ENCODE data around the gene P2RY14. TPM values are rescaled to one million over a fixed set of nuclear protein-coding genes. Genes with fewer than 3 reads are reported as not detected.
A peak's percentile ranks its signal among the peaks of the same experiment; 100 is the strongest.

P2RY14 gene
- total and polyA plus RNA-seq, 2 of the 13 experiments (the other 11 are each of a cell fraction or from before 2014, with no cell fraction given): not detected

- no peak for TF ChIP-seq ZNF276 (CRISPR knock-in tag; IDR thresholded peaks at IDR 0.05; ENCODE audit: low read depth)
- peak; percentile 20; the same call in 1 of the 2 replicates for TF ChIP-seq FOSL2 (CRISPR knock-in tag; IDR thresholded peaks at IDR 0.05)
- TF ChIP-seq, protein P1, sequence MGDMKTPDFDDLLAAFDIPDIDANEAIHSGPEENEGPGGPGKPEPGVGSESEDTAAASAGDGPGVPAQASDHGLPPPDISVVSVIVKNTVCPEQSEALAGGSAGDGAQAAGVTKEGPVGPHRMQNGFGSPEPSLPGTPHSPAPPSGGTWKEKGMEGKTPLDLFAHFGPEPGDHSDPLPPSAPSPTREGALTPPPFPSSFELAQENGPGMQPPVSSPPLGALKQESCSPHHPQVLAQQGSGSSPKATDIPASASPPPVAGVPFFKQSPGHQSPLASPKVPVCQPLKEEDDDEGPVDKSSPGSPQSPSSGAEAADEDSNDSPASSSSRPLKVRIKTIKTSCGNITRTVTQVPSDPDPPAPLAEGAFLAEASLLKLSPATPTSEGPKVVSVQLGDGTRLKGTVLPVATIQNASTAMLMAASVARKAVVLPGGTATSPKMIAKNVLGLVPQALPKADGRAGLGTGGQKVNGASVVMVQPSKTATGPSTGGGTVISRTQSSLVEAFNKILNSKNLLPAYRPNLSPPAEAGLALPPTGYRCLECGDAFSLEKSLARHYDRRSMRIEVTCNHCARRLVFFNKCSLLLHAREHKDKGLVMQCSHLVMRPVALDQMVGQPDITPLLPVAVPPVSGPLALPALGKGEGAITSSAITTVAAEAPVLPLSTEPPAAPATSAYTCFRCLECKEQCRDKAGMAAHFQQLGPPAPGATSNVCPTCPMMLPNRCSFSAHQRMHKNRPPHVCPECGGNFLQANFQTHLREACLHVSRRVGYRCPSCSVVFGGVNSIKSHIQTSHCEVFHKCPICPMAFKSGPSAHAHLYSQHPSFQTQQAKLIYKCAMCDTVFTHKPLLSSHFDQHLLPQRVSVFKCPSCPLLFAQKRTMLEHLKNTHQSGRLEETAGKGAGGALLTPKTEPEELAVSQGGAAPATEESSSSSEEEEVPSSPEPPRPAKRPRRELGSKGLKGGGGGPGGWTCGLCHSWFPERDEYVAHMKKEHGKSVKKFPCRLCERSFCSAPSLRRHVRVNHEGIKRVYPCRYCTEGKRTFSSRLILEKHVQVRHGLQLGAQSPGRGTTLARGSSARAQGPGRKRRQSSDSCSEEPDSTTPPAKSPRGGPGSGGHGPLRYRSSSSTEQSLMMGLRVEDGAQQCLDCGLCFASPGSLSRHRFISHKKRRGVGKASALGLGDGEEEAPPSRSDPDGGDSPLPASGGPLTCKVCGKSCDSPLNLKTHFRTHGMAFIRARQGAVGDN (CRISPR knock-in tag; IDR thresholded peaks at IDR 0.05): peak; percentile 63
- TF ChIP-seq ZBTB44 (CRISPR knock-in tag; IDR thresholded peaks at IDR 0.05): no peak
- TF ChIP-seq NR1H2 (CRISPR knock-in tag; IDR thresholded peaks at IDR 0.05; ENCODE audit: borderline replicate concordance, low read depth): no peak
- no peak for TF ChIP-seq HHEX (CRISPR knock-in tag; IDR thresholded peaks at IDR 0.05)
- TF ChIP-seq BRD4 (CRISPR knock-in tag; IDR thresholded peaks at IDR 0.05): peak; percentile 73
- TF ChIP-seq ZBTB4 (CRISPR knock-in tag; IDR thresholded peaks at IDR 0.05; ENCODE audit: borderline replicate concordance): peak; percentile 64; the same call in 1 of the 2 replicates
- TF ChIP-seq SRSF9 (IDR thresholded peaks at IDR 0.05; ENCODE audit: borderline replicate concordance, insufficient read depth, low read depth, low read length, poor library complexity, severe bottlenecking): no peak
- no peak for TF ChIP-seq ZNF101 (CRISPR knock-in tag; IDR thresholded peaks at IDR 0.05; ENCODE audit: borderline replicate concordance, low read depth)
- TF ChIP-seq MAFF (IDR thresholded peaks at IDR 0.05; ENCODE audit: low read depth, low read length): no peak
- no peak for TF ChIP-seq ZNF772 (CRISPR knock-in tag; IDR thresholded peaks at IDR 0.05)
- no peak for TF ChIP-seq BHLHE40 (IDR thresholded peaks at IDR 0.05; ENCODE audit: low read length)
- TF ChIP-seq KMT2A (CRISPR knock-in tag; IDR thresholded peaks at IDR 0.05): 0 out of 2 replicates have a peak, but pooled peaks have one; percentile 24
- TF ChIP-seq FOXA1 (IDR thresholded peaks at IDR 0.05): no peak
- no peak for TF ChIP-seq FOXA1 (CRISPR knock-in tag; IDR thresholded peaks at IDR 0.05)
- TF ChIP-seq ZNF567 (CRISPR knock-in tag; IDR thresholded peaks at IDR 0.05; ENCODE audit: borderline replicate concordance): no peak
- TF ChIP-seq HOXA7 (CRISPR knock-in tag; IDR thresholded peaks at IDR 0.05): no peak
- TF ChIP-seq ZBTB1 (CRISPR knock-in tag; IDR thresholded peaks at IDR 0.05; ENCODE audit: borderline replicate concordance): no peak
- no peak for TF ChIP-seq ZSCAN29 (CRISPR knock-in tag; conservative IDR thresholded peaks at IDR 0.05)
These were observed 81.1 kb downstream of the P2RY14 start (continued) for GRCh38 chr3:151197228-151197627.

Data from HepG2 (cell line).